GM18507 (cell line): ENCODE measurements around the gene TTLL11.

ENCODE experiments used
- DNase-seq: peaks from one replicate; pipeline ENCODE4 v3.0.0; 2011; ENCODE audit warnings: low read depth; ENCODE audit not compliant: insufficient read length; ENCODE audit errors: extremely low spot score
- FAIRE-seq: peaks from 2 replicates; lab custom pipeline; 2011; peaks lifted over from hg19 to GRCh38; lab: Jason Lieb, UNC

Gene TTLL11

DNA sequence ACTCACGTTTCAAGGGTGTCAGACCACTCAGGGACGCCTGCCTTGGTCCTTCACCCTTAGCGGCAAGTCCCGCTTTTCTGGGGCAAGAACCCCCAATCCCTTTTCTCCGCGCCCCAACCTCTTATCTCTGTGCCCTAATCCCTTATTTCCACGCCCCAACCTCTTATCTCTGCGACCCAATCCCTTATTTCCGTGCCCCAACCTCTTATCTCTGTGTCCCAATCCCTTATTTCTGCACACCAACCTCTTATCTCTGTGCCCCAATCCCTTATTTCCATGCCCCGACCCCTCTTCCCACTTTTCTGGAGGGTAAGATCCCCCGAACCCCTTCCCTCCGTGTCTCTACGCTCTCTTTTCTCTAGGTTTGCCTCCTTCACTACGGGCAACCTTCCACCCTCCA is 302.3 kb downstream of the TTLL11 start:
- DNase-seq (no peak), FAIRE-seq (no peak)

DNA sequence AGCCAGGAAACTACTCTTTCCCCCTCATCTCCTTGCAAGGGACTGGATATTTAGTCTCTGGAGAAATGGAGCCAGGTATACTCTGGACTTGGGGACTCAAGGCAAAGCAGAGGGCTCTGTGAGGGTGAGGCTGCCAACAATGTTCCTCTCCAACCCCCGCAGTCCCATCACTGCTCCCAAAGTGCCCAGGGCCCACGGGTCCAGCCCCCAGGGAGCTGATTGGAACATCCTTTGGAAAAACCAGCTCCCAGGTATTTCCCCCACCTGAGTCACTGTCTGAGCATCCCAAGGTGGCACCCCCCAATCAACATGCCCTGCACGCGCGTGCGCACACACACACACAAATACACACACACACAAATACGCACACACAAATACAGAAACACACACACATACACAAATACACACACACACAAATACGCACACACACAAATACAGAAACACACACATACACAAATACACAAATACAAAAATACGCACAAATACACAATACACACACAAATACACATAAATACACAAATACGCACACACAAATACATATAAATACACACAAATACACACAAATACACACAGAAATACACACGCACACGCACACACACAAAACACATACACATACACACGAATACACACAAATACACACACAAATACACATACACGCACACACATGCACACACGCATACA is 304.3 kb downstream of the TTLL11 start:
- FAIRE-seq (no peak), DNase-seq (no peak)

DNA sequence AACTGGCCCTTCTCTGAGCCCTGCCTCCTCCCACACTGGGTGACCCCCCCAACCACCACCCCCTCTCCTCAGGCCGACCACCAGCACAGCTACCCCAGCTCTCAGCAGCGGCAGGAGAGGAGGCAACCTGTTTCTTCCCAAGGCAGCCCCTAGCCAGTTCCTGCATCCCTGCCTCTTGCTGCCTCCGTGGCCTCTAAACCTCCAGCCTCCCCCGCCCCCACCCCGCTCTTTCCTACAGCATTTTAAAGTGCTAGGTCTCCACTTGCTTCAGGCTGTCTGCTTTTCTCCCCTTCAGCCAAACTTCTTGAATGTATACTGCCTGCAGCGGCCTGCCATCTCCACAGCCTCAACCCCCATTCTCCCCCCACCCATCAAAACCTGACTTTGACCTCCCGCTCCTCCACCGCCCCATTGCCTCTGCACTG is 306.1 kb downstream of the TTLL11 start:
- FAIRE-seq (no peak), DNase-seq (no peak)

DNA sequence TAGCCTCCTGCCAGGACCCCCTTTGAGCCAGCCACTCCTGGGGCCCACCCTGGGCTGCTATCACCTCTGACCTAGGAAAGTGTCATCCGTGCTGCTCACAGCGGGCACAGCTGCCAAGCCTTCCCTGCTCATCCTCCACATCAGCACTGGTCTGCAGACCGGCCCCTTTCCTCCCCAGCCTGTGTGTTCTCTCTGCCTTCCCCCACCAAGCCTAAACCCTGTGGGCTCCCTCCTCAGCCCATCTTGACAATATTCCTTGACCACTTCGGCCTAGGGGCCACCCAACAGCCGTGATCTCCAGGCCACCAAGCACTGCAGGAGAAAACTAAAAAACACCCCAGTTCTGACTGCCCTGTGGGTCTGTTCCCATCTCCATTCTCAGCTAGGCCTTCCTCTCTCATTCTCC is 306.6 kb downstream of the TTLL11 start:
- DNase-seq: no peak
- FAIRE-seq: no peak

DNA sequence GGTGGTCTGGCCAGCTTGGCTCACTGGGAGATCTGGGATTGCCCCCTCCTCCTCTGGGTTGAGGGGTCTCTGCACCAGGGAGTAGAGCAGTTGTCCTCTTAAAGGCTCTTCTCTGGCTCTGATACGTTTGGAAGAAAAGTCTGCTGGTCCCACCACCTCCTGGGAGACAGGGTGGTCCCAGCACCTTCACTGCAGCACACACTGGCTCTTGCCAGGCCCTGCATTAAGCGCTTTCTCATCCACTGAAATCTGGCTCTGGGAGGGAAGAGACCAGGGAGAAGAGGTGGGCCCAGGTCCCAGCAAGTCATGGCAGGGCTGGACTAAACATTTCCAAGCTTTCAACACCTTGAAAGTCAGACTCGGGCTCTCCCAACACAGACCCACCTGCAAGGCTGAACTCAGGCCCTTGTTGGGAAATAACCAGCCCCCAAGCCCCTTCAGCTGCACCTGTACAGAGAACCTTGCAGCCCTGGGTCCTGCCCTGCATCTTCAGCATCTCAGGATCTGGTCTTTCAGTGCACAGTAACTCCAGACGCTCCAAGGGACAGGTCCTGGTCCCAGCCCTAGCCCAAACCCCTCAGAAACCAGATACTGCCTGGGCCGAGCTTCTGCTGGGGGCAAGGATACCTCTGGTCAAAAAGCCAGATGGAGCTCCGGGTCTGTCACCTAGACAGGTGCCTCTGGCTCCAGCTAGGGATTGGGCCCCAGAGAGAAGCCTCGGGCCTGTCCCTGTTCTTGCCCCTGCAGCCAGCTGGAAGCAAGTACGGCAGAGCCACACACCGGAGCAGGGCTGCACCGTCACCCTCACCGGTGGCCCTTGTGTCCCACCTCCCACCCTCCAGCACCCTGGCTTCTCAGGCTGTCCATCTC is 307.2 kb downstream of the TTLL11 start:
- DNase-seq (no peak), FAIRE-seq (no peak)

DNA sequence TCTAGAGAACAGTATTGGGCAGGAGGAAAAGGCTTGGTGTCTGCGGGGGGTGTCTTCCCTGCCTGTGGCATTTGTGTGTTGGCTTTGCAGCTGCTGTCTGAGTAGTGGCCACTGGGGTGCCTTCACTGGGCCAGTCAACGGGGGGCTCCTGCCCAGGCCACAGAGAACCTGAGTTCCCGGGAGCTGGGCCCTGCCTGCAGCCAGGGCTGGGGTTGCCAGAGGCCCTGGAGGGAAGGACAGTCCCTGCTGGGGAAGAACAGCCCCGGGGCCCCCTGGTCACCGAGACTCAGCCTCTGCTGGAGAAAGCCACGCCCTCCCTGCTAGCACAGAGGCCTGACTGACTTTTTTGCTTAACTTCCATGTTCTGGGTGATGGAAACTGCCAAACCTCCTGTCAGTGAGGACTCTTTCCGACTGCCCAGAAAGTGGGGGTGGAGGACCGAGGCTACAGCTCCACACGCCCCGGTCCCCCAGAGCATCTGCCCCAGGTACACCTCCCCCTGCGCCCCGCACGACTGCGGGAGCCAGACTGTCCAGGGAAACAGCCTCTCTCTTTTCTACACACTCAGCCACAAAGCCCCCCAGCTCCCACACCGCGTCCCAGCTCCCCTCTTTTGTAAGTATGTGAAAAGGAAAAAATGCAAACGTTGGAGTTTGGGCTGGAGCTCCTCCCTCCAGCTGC is 308.2 kb downstream of the TTLL11 start:
- DNase-seq (no peak), FAIRE-seq (no peak)

DNA sequence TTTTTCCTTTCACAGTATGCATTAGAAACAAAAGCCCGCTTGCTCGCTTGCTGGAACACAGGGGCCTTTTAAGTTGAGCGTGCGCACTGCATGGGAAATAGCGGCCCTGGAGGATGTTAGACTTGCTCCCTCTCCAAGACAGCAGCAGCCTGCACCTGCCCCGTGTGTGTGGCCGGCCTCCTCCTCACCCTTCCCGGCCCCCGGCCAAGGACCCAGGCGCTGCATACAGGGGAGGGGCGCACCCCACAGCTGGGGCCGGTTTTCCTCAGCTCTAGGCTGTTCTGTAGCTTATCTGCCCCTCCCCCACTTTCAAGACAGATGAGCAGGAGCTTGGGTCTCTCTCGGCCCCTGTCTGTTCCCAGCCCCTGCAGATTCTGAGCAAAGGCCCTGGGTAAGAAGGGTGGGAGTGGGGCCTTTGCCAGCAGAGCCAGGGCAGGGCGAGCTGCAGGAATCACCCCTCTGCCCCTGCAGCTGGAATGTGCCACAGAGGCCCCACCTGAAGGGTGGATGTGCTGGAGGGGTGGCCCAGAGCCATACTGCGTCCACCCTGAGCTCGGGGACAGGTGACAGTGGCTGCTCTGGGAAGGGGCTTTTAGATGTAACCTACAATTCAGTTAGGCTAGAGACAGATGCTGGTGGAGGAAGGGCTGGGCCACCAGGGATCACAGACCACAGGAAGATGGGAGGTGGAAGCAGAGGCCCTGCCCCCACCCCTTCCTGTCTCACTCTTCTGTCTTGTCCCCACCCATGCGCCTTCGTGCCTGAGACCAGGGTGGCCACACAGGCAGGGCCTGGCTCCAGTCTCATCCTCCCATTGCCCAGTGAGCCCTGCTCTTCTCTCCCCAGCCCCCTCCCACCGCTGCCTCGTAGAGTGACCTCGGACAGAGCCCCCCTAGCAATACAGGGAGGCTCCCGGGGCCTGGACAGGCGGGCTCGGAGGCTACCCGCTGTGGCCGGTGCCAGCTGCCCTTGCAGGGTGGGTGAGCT is 309.3 kb downstream of the TTLL11 start:
- DNase-seq (no peak), FAIRE-seq (no peak)

DNA sequence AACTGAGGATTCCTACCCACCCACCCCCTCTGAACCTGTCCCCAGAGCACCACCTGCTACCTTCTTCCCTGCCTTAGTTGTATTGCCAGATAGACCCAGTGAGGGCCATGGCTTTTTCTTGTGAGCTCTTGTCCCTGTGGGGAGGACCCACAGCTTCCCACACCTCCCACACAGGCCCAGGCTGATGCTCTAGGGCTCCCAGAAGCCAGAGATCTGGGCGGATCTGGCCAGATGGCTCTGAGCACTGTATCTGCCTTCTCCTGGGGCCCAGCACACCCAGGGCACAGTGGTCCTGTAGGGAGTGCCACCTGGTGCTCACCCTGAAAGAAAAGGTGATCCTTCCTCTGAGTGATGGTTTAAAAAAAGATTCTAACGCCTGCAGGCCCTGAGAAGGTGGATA is 310.0 kb downstream of the TTLL11 start:
- DNase-seq (no peak), FAIRE-seq (no peak)

DNA sequence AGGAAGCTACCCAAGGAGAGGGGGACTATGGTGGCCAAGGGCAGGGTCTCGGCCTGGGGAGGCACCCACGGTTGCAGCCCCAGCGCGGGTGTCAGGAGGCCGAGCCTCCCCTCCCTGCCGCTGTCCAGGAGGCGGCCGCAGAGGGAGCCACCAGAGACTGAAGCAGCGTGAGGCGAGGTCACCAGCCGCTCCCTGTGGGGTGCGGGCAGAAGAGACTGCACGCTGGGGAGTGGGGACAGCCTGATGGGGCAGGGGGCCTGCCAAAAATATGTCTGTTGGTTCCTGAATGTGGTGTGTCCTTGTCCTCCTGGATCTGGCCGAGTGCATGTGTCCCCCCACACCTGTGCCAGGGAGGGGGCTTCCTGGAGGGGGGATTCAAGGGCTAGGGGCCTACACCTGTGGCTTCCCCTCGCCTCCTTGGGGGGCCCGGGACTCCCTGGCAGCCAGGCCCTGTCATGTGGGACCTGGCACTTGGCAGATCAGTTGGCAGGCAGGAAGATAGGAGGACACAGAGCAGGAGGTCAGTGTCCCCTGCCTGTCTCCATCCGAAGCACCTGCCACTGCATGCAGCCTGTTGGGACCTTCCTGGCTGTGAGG is 310.5 kb downstream of the TTLL11 start:
- no peak for DNase-seq
- FAIRE-seq: no peak

DNA sequence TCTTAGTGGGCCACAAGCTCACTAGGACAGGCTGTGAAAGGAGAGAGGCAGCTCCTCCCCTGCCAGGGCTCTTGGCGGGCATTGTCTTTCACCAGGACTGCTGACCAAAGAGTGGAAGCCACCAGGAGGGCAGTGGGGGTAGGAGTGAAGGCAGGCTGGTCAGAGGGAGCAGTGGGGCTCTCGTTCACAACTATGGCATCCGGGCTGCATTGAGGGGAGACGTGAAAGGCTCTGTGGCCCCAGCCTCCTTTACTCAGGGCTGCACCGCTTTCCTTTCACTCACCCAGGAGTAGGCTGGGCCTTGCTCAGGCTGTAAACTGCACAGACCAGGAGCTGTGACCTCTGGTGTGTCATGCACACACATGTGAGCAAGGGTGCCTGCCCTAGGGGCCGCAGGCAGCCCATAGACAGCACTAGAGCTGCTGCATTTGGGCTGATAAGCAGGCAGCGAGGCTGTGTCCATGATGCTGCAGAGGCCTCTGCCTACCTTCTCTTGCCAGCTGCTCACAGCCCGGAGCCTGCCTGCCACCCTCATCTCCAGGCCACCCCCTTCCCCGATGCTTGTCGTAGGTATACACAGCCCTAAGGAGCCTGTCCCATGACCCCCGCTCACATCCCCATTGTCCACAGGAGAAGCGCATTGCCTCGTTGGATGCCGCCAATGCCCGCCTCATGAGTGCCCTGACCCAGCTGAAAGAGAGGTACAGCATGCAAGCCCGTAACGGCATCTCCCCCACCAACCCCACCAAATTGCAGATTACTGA is 311.2 kb downstream of the TTLL11 start:
- FAIRE-seq (no peak), DNase-seq (no peak)

DNA sequence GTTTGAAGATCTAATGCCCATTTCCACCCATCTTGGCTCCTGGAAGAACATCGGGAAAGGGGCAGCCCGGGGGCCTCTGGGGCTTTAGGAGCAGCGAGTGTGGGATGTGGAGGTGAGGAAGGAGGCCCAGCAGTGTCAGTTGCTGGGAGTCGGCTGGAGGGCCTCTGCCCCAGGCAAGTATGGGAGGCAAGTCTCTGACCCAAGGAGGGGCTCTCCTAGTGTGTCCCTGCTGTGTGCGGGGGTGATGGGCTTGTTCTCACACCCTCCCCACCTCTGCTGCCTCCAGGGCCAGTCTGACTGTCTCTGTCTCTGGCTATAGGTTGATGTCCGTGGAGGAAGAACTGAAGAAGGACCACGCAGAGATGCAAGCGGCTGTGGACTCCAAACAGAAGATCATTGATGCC is 312.0 kb downstream of the TTLL11 start:
- no peak for FAIRE-seq

DNA sequence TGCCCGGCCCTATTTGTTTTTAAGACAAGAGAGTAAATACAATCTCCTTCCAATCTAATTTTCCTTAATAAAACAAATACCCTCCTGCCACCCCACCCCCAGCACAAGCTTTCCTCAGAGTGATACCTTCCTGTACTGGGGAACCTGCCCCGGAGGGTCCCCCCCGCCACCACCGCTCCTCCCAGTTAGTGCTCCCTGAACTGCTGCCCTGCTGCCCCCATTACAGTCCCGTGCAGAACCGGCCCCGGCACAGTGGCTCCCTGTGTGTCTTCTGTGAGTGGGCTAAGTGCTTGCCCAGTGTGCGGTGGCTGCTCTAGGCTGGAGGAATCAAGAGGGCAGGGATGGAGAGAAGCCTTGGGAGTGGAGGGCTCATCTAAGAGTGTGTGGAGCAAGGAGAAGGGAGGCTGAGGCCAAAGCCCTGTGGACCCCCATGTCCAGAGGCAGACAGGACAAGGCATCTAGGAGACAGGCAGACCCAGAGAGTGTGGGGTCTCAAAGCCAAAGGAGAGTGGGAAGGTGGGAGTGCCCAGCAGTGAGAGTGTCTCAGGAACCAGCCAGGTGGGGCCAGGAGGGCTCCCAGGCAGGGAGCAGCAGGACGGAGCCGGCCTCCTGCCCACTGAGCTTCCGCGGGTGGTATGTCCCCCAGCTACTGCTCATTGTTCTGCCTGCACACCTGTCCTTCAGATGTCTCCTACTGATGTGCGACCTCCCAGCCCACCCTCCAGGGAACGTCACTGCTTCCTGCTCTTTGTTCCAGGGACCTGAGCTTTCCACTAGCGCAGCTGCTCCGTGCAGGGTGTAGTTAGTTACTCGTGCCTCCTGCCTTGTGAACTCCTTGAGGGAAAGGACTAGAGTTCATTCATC is 312.7 kb downstream of the TTLL11 start:
- no peak for DNase-seq
- FAIRE-seq: no peak

More for the DNA sequence above, 312.0 kb downstream of the TTLL11 start:
- no peak for DNase-seq

DNA sequence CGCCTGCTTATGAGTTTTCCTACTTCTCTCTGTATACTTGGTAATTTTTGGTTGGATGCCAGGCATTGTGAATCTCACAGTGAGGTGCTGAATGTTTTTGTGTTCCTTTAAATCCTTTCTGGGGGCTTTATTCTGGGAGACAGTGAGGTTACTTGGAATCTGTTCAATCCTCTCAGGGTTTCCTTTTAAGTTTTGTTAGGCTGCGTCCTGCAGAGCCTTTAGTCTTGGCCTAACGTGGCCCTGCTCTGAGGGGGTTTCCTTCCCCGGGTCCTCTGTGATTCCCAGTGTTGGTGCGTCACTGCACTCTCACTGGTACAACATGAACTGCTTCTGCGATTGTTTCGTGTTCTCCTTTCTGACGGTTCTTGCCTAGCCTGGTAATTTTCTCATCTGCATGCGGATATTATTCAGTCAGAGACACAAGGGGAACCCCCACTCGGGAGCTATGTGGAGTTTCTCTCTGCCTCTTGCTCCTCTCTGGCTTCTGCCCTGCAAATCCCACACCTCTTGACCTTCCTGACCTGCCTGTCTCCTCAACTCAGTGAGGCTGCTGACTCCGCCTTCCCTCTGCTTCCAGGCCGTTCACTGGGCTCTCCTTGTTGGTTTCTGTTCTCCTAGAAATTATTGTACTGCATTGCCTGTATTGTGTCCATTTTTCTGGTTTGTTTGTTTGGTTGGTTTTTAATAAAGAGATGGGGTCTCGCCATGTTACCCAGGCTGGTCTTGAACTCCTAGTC is 313.6 kb downstream of the TTLL11 start:
- no peak for DNase-seq
- FAIRE-seq: no peak

DNA sequence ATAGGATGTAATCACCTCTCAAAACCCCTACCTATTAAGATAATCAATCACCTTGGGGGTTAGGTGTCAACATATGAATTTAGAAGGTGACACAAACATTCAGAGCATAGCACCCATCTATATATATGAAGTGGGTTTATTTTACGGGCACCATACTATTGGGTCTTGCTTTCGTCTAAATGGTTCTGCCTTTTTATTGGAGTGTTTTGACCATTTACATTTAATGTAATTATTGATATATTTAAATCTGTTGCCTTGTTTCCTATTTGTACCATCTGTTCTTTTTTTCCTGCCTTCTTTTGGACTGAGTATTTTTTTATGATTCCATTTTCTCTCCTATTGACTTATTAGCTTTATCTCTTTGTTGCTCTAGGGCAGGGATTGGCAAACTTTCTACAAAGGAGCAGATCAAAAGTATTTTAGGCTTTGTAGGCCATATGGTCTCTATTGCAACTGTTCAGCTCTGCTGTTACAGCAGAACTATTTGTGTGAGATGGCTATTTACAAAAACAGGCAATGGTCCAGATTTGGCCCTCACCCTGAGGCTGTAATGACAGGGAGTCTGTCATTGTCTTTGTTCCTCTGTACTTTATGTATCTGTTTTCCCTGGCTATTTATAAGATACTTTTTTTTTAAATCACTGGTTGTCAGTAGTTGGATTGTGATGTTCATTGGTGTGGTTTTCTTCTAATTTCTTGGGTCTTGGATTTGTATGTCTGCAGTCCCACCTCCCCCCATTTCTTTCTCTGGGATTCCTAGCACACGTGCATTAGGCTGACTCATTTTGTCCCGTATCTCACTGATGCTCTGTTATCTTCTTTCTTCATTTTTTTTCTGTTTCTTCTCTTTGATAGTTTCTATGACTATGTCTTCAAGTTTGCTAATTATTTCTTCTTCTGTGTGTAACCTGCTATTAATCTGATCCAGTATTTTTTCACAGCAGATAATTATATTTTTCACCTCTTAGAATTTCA is 314.6 kb downstream of the TTLL11 start:
- FAIRE-seq (no peak), DNase-seq (no peak)

DNA sequence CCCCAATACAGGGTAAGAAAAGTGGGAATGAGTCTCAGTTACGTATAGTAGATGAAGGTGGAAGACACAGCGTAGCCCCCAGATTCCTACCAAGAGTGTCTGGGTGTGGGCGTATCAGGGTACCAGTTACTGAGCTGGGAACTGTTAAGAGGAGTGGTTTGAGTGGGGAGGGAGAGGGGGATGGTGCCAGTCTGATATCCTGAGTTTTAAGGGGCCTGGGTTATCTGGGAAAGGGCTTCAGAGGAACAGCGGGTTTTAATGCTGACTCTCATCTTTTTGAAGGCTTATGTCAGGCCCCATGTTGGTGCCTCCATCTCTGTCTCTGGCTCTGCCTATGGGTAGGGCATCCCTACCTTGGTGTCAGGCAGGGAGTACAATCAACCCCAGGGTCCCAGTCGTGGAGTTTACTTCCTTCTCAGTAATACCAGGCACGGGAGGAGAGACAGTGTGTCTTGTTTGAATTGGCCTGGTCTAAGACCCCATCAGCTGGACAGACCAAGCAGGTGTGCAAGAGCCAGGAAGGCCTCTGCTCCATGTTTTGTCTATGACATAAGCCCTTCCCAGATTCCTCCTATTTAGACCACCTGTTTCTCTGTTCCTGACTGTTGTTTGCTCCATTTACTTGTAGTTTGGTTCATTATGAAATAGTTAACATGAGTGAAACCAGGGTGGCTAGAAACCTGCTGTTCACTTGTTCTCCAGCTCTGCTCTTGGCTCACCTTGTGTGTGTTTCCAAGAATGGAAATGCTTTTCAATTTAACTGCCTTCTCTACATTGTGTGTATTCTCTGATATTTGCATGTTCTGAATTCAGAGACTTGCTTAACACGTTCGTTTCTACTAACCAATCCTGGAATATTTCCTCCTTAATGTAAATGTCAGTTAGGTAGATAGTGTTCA is 316.1 kb downstream of the TTLL11 start:
- FAIRE-seq: no peak
- no peak for DNase-seq
